Fibroblast of lung (primary cell): ENCODE measurements around the gene PTPRM. TPM values are rescaled to one million over a fixed set of nuclear protein-coding genes. Genes with fewer than 3 reads are reported as not detected.

Experiments used
- DNase-seq, 2 donors: peaks; one replicate each; pipeline versions ENCODE4 v3.0.0 to v3.0.0-alpha.2; 2010; ENCODE audit warnings: low read depth in 2 of 2
- H2AFZ ChIP-seq: 2 replicates; pipeline ENCODE4 v1.5.1; 2012; ENCODE audit warnings: low read length, control low read depth, inconsistent platforms
- H3K27ac ChIP-seq: 2 replicates; pipeline ENCODE4 v1.5.1; 2011; ENCODE audit warnings: low read length, control low read depth; ENCODE audit not compliant: insufficient read depth
- H3K27me3 ChIP-seq: 2 replicates; pipeline ENCODE4 v1.5.1; 2011; ENCODE audit warnings: mild to moderate bottlenecking, low read length; ENCODE audit not compliant: control insufficient read depth, insufficient read depth
- H3K36me3 ChIP-seq: 2 replicates; pipeline ENCODE4 v1.5.1; 2011; ENCODE audit warnings: low read length; ENCODE audit not compliant: control insufficient read depth, insufficient read depth
- H3K4me1 ChIP-seq: 2 replicates; pipeline ENCODE4 v1.5.1; 2011; ENCODE audit warnings: low read length; ENCODE audit not compliant: control insufficient read depth, insufficient read depth; ENCODE audit errors: extremely low read depth
- H3K4me2 ChIP-seq: 2 replicates; pipeline ENCODE4 v1.5.1; 2011; ENCODE audit warnings: low read length, control low read depth; ENCODE audit not compliant: insufficient read depth; ENCODE audit errors: extremely low read depth
- H3K4me3 ChIP-seq, 4 experiments: fragments of 200-600 bp in 1 of 4; sonication (generic) in 1 of 4; replicated peaks in 1 of 4; 2 replicates each; pipeline ENCODE4 v1.5.1; 2011 to 2016; ENCODE audit warnings: low read length in 4 of 4, low read depth in 3 of 4, mild to moderate bottlenecking in 3 of 4, control low read depth in 2 of 4, inconsistent platforms in 1 of 4, mixed read lengths in 1 of 4; ENCODE audit not compliant: insufficient read depth in 1 of 4; ENCODE audit errors: control extremely low read depth in 1 of 4
- H3K79me2 ChIP-seq: 2 replicates; pipeline ENCODE4 v1.5.1; 2012; ENCODE audit warnings: mild to moderate bottlenecking, low read length, inconsistent platforms; ENCODE audit not compliant: control insufficient read depth, insufficient read depth
- H3K9ac ChIP-seq: 2 replicates; pipeline ENCODE4 v1.5.1; 2011; ENCODE audit warnings: mild to moderate bottlenecking, low read length, control low read depth; ENCODE audit not compliant: insufficient read depth
- H3K9me3 ChIP-seq: 2 replicates; pipeline ENCODE4 v1.5.1; 2012; ENCODE audit warnings: low read depth, low read length; ENCODE audit not compliant: control insufficient read depth, insufficient read depth
- H4K20me1 ChIP-seq: 2 replicates; pipeline ENCODE4 v1.5.1; 2011; ENCODE audit warnings: low read length; ENCODE audit not compliant: control insufficient read depth, insufficient read depth; ENCODE audit errors: extremely low read depth
- EZH2 ChIP-seq: IDR thresholded peaks from 2 replicates; pipeline ENCODE4 v1.5.1; 2012; ENCODE audit warnings: low read length, control low read depth, mild to moderate bottlenecking; ENCODE audit errors: missing control alignments
- polyA plus RNA-seq, 2 donors: library from polyadenylated mRNA; depleted of rRNA in 1 of 2; stranded (reverse) in 1 of 2; unstranded in 1 of 2; fragments of >200 nt; gene quantifications; 2 replicates each; pipeline ENCODE4 v1.2.1, GENCODE V29; 2011 to 2012; ENCODE audit warnings: missing spikeins in 1 of 2
- total RNA-seq: library from RNA; depleted of rRNA; stranded (reverse); fragments of >200 nt; gene quantifications from 2 replicates; pipeline ENCODE4 v1.2.1, GENCODE V29; 2014
- TF ChIP-seq, protein P1 (sequence below), 2 donors: IDR thresholded peaks in 1 of 2; conservative IDR thresholded peaks in 1 of 2; 1 replicate in 1 of 2; 2 replicates in 1 of 2; pipeline ENCODE4 v1.5.1; 2011 to 2012; ENCODE audit warnings: low read length in 2 of 2, control low read depth in 1 of 2, inconsistent platforms in 1 of 2, low read depth in 1 of 2, mild to moderate bottlenecking in 1 of 2

Gene PTPRM
- total and polyA plus RNA-seq, 2 donors (not counting 1 experiment from before 2014, with no cell fraction given): 86.6 to 87.0 TPM

DNA sequence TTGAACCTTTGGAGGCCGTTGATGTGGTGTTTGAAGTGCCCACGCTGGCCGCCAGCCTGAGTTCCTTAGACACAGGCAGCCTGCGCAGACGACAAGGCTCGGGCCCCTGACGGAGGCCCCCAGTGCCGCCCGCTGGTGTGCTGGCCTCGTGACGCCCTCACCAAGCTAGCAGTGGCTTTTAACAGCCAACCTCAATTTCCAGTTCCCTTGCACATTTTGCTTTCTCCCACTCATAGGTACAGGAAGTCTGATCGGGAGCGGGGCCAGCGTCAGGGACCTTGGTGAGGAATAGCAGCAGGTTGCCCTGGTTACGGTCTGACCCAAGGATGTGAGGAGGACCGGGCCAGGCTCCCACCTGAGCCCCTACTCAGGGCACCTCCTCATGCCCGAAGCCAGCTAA is 834.5 kb downstream of the PTPRM start:
- H4K20me1 ChIP-seq: no peaks in the 10 kb centered on the region
- H2AFZ ChIP-seq: no peak overlapping the region
- no peak for TF ChIP-seq EZH2
- H3K9me3 ChIP-seq: no peaks in the 10 kb centered on the region
- no peaks in the 10 kb centered on the region for H3K36me3 ChIP-seq
- no peak overlapping the region for H3K27ac ChIP-seq
- no peaks in the 10 kb centered on the region for H3K79me2 ChIP-seq
- DNase-seq: no peak
- no peaks in the 10 kb centered on the region for H3K4me1 ChIP-seq
- no peaks in the 10 kb centered on the region for H3K27me3 ChIP-seq
- no peak overlapping the region for H3K9ac ChIP-seq
- H3K4me2 ChIP-seq: no peak overlapping the region
- no peak overlapping the region for H3K4me3 ChIP-seq

DNA sequence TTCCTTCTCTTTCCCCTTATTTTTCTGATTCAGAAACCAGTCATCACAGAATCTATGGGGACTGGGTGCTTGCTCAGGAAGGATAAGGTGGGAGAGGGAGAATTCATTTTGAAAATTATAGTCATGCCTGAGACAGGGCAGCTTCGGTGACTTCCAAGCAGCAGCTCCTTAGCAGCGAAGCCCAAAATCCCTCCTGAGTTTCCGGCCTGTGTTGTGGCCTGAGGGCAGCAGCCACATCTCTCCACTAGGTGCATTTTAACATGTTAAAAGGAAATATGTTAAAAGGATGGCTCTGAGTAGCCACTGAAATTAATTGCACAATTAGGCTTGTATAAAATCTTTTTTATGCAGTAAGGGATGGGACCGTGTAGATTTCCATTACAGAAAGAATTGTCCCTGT is 835.1 kb downstream of the PTPRM start:
- Histone ChIP-seq H3K4me3 (no peak overlapping the region), H3K4me2 (no peak overlapping the region), H3K36me3 (no peaks in the 10 kb centered on the region), H3K27ac (no peak overlapping the region), H3K27me3 (no peaks in the 10 kb centered on the region), H3K9me3 (no peaks in the 10 kb centered on the region), H4K20me1 (no peaks in the 10 kb centered on the region), H3K79me2 (no peaks in the 10 kb centered on the region), H2AFZ (no peak overlapping the region), H3K9ac (no peak overlapping the region), H3K4me1 (no peaks in the 10 kb centered on the region)
- no peak for TF ChIP-seq EZH2
- TF ChIP-seq, protein P1, sequence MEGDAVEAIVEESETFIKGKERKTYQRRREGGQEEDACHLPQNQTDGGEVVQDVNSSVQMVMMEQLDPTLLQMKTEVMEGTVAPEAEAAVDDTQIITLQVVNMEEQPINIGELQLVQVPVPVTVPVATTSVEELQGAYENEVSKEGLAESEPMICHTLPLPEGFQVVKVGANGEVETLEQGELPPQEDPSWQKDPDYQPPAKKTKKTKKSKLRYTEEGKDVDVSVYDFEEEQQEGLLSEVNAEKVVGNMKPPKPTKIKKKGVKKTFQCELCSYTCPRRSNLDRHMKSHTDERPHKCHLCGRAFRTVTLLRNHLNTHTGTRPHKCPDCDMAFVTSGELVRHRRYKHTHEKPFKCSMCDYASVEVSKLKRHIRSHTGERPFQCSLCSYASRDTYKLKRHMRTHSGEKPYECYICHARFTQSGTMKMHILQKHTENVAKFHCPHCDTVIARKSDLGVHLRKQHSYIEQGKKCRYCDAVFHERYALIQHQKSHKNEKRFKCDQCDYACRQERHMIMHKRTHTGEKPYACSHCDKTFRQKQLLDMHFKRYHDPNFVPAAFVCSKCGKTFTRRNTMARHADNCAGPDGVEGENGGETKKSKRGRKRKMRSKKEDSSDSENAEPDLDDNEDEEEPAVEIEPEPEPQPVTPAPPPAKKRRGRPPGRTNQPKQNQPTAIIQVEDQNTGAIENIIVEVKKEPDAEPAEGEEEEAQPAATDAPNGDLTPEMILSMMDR (conservative IDR thresholded peaks at IDR 0.05 in 1 of 2, IDR thresholded peaks at IDR 0.05 in 1 of 2; ENCODE audit: low read depth in 1 of 2, low read length in 2 of 2): no peak
- DNase-seq: no peak

DNA sequence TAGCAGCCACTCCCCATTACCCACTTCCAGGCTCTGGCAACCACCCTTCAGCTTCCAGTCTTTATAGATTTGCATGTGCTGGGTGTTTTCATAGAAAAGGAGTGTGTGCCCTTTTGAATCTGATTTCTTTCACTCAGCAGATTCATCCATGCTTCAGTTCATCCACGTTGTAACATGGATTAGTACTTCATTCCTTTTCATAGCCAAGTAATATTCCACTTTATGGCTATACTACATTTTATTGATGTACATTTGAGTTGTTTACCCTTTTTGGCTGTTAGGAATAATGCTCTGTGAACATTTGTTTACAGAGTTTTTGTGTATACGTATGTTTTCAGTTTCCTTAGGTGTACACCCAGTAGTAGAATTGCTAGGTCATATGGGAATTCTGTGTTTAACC is 836.6 kb downstream of the PTPRM start:
- Histone ChIP-seq H3K79me2 (no peaks in the 10 kb centered on the region), H3K9me3 (no peaks in the 10 kb centered on the region), H3K9ac (no peak overlapping the region), H3K4me1 (no peaks in the 10 kb centered on the region), H3K27ac (no peak overlapping the region), H3K4me3 (no peak overlapping the region), H4K20me1 (no peaks in the 10 kb centered on the region), H3K4me2 (no peak overlapping the region), H2AFZ (no peak overlapping the region), H3K27me3 (no peaks in the 10 kb centered on the region), H3K36me3 (no peaks in the 10 kb centered on the region)
- TF ChIP-seq EZH2: no peak
- TF ChIP-seq, protein P1 (conservative IDR thresholded peaks at IDR 0.05 in 1 of 2, IDR thresholded peaks at IDR 0.05 in 1 of 2; ENCODE audit: low read depth in 1 of 2, low read length in 2 of 2): no peak
- no peak for DNase-seq
